GM23338 (cell line): Measurements from ENCODE around the gene GNL3. TPM values are rescaled to one million over a fixed set of nuclear protein-coding genes. Genes with fewer than 3 reads are reported as not detected.

Experiments
- ATAC-seq: fragments of 200-7000 bp; cut with Tn5 transposase; 3 replicates; pipeline ENCODE4 v1.9.1; 2020
- DNase-seq: peaks from one replicate; pipeline ENCODE4 v3.0.0-alpha.2; 2015; ENCODE audit warnings: low spot score
- H2AFZ ChIP-seq: fragments of 200-600 bp; sonication (generic); 2 replicates; pipeline ENCODE4 v1.8.0; 2016; ENCODE audit warnings: antibody characterized with exemption, mild to moderate bottlenecking, moderate library complexity
- H3F3A ChIP-seq: fragments of 200-600 bp; sonication (generic); replicated peaks from 2 replicates; pipeline ENCODE4 v1.8.0; 2017; ENCODE audit warnings: antibody characterized with exemption, mixed run types, low read depth
- H3K27ac ChIP-seq: fragments of 200-600 bp; sonication (generic); 2 replicates; pipeline ENCODE4 v1.6.1; 2016; ENCODE audit warnings: low read depth
- H3K27me3 ChIP-seq: fragments of 200-600 bp; sonication (generic); 2 replicates; pipeline ENCODE4 v1.8.0; 2016; ENCODE audit warnings: mild to moderate bottlenecking, mixed run types, moderate library complexity; ENCODE audit not compliant: insufficient read depth
- H3K36me3 ChIP-seq: fragments of 200-600 bp; sonication (generic); 2 replicates; pipeline ENCODE4 v1.8.0; 2016; ENCODE audit warnings: mild to moderate bottlenecking; ENCODE audit not compliant: insufficient read depth
- H3K4me1 ChIP-seq: fragments of 200-600 bp; sonication (generic); 2 replicates; pipeline ENCODE4 v1.8.0; 2016; ENCODE audit warnings: mild to moderate bottlenecking, moderate library complexity; ENCODE audit not compliant: insufficient read depth
- H3K4me2 ChIP-seq: fragments of 200-600 bp; sonication (generic); 2 replicates; pipeline ENCODE4 v1.7.1; 2017; ENCODE audit warnings: mixed run types
- H3K4me3 ChIP-seq: fragments of 200-600 bp; sonication (generic); 2 replicates; pipeline ENCODE4 v1.6.1; 2016; ENCODE audit warnings: mixed run types
- H3K79me2 ChIP-seq: fragments of 200-600 bp; sonication (generic); replicated peaks from 2 replicates; pipeline ENCODE4 v1.8.0; 2017; ENCODE audit warnings: mild to moderate bottlenecking; ENCODE audit not compliant: insufficient read depth
- H3K9me2 ChIP-seq: fragments of 200-600 bp; sonication (generic); 2 replicates; pipeline ENCODE4 v1.8.0; 2017; ENCODE audit not compliant: insufficient read depth
- H4K20me1 ChIP-seq: fragments of 200-600 bp; sonication (generic); replicated peaks from 2 replicates; pipeline ENCODE4 v1.8.0; 2017; ENCODE audit warnings: mild to moderate bottlenecking; ENCODE audit not compliant: insufficient read depth
- H3K27ac Mint-ChIP-seq: 2 replicates; pipeline ENCODE4 v1.8.0; 2020; ENCODE audit warnings: inconsistent platforms, mild to moderate bottlenecking, moderate library complexity, mixed read lengths
- H3K27me3 Mint-ChIP-seq: 3 replicates; pipeline ENCODE4 v1.8.0; 2022; ENCODE audit warnings: low read depth, mild to moderate bottlenecking, moderate library complexity, mixed read lengths, inconsistent platforms; ENCODE audit not compliant: insufficient read depth, poor library complexity
- H3K36me3 Mint-ChIP-seq: 3 replicates; pipeline ENCODE4 v1.8.0; 2021; ENCODE audit warnings: low read depth, mild to moderate bottlenecking, inconsistent platforms, moderate library complexity, mixed read lengths
- H3K4me1 Mint-ChIP-seq: 3 replicates; pipeline ENCODE4 v1.8.0; 2020; ENCODE audit warnings: mild to moderate bottlenecking, inconsistent platforms, mixed read lengths
- H3K4me3 Mint-ChIP-seq: 3 replicates; pipeline ENCODE4 v1.8.0; 2021; ENCODE audit warnings: moderate library complexity, mild to moderate bottlenecking, inconsistent platforms, mixed read lengths
- H3K9me3 Mint-ChIP-seq: 3 replicates; pipeline ENCODE4 v1.8.0; 2020; ENCODE audit warnings: moderate library complexity, mild to moderate bottlenecking, inconsistent platforms, mixed read lengths
- CREB1 ChIP-seq: fragments of 250-450 bp; sonication (Bioruptor Pico); IDR thresholded peaks from 2 replicates; pipeline ENCODE4 v1.5.0; 2020; ENCODE audit warnings: low read depth, mild to moderate bottlenecking, moderate library complexity
- EZH2 ChIP-seq: fragments of 200-600 bp; sonication (generic); IDR thresholded peaks from one replicate; pipeline ENCODE4 v1.8.0; 2017; ENCODE audit warnings: antibody characterized with exemption, mild to moderate bottlenecking, low read depth; ENCODE audit not compliant: unreplicated experiment
- EZH2phosphoT487 ChIP-seq: fragments of 200-600 bp; sonication (generic); IDR thresholded peaks from one replicate; pipeline ENCODE4 v1.8.1; 2018; ENCODE audit warnings: antibody characterized with exemption; ENCODE audit not compliant: unreplicated experiment
- JUNB ChIP-seq: IDR thresholded peaks from one replicate; pipeline ENCODE4 v1.6.1; 2016; ENCODE audit warnings: antibody characterized with exemption; ENCODE audit not compliant: unreplicated experiment
- NANOG ChIP-seq: IDR thresholded peaks from 2 replicates; pipeline ENCODE4 v1.6.1; 2016; ENCODE audit warnings: antibody characterized with exemption, borderline replicate concordance
- STAT1 ChIP-seq: IDR thresholded peaks from one replicate; pipeline ENCODE4 v1.6.1; 2016; ENCODE audit warnings: antibody characterized with exemption; ENCODE audit not compliant: unreplicated experiment
- ZNF114 ChIP-seq: fragments of 250-450 bp; sonication (Bioruptor Pico); IDR thresholded peaks from 2 replicates; pipeline ENCODE4 v1.5.0; 2020; ENCODE audit warnings: mild to moderate bottlenecking, moderate library complexity
- ZNF331 ChIP-seq: fragments of 250-450 bp; sonication (Bioruptor Pico); IDR thresholded peaks from 2 replicates; pipeline ENCODE4 v1.5.0; 2020; ENCODE audit warnings: low read depth, mild to moderate bottlenecking, moderate library complexity
- polyA plus RNA-seq: library from polyadenylated mRNA; unstranded; fragments of >200 nt; fragmentation: Nextera tagmentation; extraction: Ambion mirVana; gene quantifications from 2 replicates; pipeline ENCODE4 v1.2.1, GENCODE V29; 2016
- total RNA-seq: library from RNA; depleted of rRNA; stranded (reverse); fragments of >200 nt; shearing (Covaris generic); gene quantifications from 2 replicates; pipeline ENCODE4 v1.2.3, GENCODE V29; 2014
- TF ChIP-seq, protein P1 (sequence below), 2 experiments: fragments of 200-600 bp in 1 of 2; sonication (generic) in 1 of 2; conservative IDR thresholded peaks; 2 replicates each; pipeline versions ENCODE4 v1.5.1 to v1.6.1; 2016 to 2017; ENCODE audit warnings: antibody characterized with exemption in 2 of 2, low read depth in 2 of 2, mild to moderate bottlenecking in 2 of 2, moderate library complexity in 1 of 2
- TF ChIP-seq, protein P2 (sequence below): IDR thresholded peaks from 2 replicates; pipeline ENCODE4 v1.6.1; 2016; ENCODE audit warnings: antibody characterized with exemption
- TF ChIP-seq, protein P3 (sequence below): fragments of 250-450 bp; sonication (Bioruptor Pico); IDR thresholded peaks from 2 replicates; pipeline ENCODE4 v1.5.0; 2020; ENCODE audit warnings: mild to moderate bottlenecking, moderate library complexity

The GNL3 gene
- total and polyA plus RNA-seq, 2 experiments from 2014 or later, result 169 to 205 TPM

DNA sequence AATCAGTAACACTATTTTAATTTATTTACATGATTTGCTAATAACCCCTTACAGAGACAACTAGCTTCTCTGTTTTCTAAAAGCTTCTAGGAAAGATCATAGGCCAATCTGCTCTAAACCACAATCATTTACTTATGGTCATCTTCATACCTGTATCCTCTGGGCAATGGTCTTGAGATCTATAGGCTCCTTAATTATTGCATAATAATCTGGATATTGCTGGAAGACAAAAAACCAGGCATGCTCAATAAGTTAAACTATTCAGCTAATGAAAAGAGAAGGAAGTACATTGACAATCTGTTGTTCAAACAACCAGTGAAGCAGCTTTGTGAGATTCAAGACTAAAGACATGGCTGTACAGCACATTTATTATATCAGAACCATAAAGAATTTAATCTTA lies 34.2 kb upstream of the GNL3 start (continued):
- TF ChIP-seq CREB1 (CRISPR knock-in tag) (no peak), ZNF331 (no peak), NANOG (no peak), JUNB (no peak), STAT1 (no peak), EZH2 (no peak), ZNF114 (no peak)
- TF ChIP-seq, protein P1, sequence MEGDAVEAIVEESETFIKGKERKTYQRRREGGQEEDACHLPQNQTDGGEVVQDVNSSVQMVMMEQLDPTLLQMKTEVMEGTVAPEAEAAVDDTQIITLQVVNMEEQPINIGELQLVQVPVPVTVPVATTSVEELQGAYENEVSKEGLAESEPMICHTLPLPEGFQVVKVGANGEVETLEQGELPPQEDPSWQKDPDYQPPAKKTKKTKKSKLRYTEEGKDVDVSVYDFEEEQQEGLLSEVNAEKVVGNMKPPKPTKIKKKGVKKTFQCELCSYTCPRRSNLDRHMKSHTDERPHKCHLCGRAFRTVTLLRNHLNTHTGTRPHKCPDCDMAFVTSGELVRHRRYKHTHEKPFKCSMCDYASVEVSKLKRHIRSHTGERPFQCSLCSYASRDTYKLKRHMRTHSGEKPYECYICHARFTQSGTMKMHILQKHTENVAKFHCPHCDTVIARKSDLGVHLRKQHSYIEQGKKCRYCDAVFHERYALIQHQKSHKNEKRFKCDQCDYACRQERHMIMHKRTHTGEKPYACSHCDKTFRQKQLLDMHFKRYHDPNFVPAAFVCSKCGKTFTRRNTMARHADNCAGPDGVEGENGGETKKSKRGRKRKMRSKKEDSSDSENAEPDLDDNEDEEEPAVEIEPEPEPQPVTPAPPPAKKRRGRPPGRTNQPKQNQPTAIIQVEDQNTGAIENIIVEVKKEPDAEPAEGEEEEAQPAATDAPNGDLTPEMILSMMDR (conservative IDR thresholded peaks at IDR 0.05; ENCODE audit: low read depth in 2 of 2), result no peak

DNA sequence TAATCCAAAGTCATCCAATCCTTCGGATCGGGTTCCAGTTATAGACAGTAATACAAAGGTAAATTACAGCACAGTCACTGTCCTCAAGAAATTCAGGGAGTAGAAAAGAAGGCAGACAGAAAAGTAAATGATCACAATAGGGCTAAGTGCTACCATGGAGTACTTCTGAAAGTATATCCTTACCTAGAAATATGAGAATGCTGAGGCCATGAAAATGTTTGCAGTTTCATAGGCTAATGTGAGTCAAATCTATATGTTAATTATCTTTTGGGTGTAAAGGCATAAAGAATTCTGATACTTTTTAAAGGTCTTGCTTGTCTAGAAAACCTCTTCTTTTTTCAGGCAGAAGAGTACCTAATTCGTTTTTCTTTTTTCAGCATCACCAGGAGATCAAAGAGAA lies 29.9 kb upstream of the GNL3 start:
- no peaks in the 10 kb centered on the region; the same call in 1 of the 2 replicates for H4K20me1 ChIP-seq
- no peaks in the 10 kb centered on the region for H3K9me2 ChIP-seq
- no peak overlapping the region for H3K4me2 ChIP-seq
- ATAC-seq (no peak), DNase-seq (no peak)
- Mint-ChIP-seq H3K4me1 (peaks cover 4% of the 10 kb centered on the region; the same call in 2 of the 3 replicates), H3K27me3 (peaks cover 2% of the 10 kb centered on the region), H3K27ac (no peak overlapping the region), H3K4me3 (no peak overlapping the region), H3K9me3 (no peaks in the 10 kb centered on the region), H3K36me3 (peaks cover 56% of the 10 kb centered on the region)
- no peak overlapping the region for H3K27ac ChIP-seq
- no peaks in the 10 kb centered on the region for H3K79me2 ChIP-seq
- no peaks in the 10 kb centered on the region for H3K27me3 ChIP-seq
- no peaks in the 10 kb centered on the region for H3F3A ChIP-seq
- H3K4me3 ChIP-seq, result no peak overlapping the region
- no peak overlapping the region for H2AFZ ChIP-seq
- H3K4me1 ChIP-seq, result no peaks in the 10 kb centered on the region
- peaks cover 51% of the 10 kb centered on the region for H3K36me3 ChIP-seq
- TF ChIP-seq, protein P2, sequence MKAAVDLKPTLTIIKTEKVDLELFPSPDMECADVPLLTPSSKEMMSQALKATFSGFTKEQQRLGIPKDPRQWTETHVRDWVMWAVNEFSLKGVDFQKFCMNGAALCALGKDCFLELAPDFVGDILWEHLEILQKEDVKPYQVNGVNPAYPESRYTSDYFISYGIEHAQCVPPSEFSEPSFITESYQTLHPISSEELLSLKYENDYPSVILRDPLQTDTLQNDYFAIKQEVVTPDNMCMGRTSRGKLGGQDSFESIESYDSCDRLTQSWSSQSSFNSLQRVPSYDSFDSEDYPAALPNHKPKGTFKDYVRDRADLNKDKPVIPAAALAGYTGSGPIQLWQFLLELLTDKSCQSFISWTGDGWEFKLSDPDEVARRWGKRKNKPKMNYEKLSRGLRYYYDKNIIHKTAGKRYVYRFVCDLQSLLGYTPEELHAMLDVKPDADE, result no peak
- TF ChIP-seq EZH2 (no peak), ZNF114 (no peak), NANOG (no peak), JUNB (no peak), ZNF331 (no peak), EZH2phosphoT487 (no peak)
- TF ChIP-seq, protein P3, sequence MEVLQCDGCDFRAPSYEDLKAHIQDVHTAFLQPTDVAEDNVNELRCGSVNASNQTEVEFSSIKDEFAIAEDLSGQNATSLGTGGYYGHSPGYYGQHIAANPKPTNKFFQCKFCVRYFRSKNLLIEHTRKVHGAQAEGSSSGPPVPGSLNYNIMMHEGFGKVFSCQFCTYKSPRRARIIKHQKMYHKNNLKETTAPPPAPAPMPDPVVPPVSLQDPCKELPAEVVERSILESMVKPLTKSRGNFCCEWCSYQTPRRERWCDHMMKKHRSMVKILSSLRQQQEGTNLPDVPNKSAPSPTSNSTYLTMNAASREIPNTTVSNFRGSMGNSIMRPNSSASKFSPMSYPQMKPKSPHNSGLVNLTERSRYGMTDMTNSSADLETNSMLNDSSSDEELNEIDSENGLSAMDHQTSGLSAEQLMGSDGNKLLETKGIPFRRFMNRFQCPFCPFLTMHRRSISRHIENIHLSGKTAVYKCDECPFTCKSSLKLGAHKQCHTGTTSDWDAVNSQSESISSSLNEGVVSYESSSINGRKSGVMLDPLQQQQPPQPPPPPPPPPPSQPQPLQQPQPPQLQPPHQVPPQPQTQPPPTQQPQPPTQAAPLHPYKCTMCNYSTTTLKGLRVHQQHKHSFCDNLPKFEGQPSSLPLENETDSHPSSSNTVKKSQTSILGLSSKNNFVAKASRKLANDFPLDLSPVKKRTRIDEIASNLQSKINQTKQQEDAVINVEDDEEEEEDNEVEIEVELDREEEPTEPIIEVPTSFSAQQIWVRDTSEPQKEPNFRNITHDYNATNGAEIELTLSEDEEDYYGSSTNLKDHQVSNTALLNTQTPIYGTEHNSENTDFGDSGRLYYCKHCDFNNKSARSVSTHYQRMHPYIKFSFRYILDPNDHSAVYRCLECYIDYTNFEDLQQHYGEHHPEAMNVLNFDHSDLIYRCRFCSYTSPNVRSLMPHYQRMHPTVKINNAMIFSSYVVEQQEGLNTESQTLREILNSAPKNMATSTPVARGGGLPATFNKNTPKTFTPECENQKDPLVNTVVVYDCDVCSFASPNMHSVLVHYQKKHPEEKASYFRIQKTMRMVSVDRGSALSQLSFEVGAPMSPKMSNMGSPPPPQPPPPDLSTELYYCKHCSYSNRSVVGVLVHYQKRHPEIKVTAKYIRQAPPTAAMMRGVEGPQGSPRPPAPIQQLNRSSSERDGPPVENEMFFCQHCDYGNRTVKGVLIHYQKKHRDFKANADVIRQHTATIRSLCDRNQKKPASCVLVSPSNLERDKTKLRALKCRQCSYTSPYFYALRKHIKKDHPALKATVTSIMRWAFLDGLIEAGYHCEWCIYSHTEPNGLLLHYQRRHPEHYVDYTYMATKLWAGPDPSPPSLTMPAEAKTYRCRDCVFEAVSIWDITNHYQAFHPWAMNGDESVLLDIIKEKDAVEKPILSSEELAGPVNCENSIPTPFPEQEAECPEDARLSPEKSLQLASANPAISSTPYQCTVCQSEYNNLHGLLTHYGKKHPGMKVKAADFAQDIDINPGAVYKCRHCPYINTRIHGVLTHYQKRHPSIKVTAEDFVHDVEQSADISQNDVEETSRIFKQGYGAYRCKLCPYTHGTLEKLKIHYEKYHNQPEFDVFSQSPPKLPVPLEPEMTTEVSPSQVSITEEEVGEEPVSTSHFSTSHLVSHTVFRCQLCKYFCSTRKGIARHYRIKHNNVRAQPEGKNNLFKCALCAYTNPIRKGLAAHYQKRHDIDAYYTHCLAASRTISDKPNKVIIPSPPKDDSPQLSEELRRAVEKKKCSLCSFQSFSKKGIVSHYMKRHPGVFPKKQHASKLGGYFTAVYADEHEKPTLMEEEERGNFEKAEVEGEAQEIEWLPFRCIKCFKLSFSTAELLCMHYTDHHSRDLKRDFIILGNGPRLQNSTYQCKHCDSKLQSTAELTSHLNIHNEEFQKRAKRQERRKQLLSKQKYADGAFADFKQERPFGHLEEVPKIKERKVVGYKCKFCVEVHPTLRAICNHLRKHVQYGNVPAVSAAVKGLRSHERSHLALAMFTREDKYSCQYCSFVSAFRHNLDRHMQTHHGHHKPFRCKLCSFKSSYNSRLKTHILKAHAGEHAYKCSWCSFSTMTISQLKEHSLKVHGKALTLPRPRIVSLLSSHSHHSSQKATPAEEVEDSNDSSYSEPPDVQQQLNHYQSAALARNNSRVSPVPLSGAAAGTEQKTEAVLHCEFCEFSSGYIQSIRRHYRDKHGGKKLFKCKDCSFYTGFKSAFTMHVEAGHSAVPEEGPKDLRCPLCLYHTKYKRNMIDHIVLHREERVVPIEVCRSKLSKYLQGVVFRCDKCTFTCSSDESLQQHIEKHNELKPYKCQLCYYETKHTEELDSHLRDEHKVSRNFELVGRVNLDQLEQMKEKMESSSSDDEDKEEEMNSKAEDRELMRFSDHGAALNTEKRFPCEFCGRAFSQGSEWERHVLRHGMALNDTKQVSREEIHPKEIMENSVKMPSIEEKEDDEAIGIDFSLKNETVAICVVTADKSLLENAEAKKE (CRISPR knock-in tag), result no peak
- TF ChIP-seq, protein P1 (conservative IDR thresholded peaks at IDR 0.05; ENCODE audit: low read depth in 2 of 2), result no peak
